ENCODE data around the gene ENKUR.
A peak's percentile ranks its signal among the peaks of the same experiment; 100 is the strongest.

GRCh38 chr10:25026463-25026862 is 10.5 kb upstream of the ENKUR start:
- peak in 4 of 6 experiments; percentile 13 to 61 (median 17) for TF ChIP-seq CTCF (IDR thresholded peaks at IDR 0.05)
- TF ChIP-seq POLR2A (IDR thresholded peaks at IDR 0.05), result no peak
